Bronchial epithelial cell (primary cell): ENCODE data around the gene R3HDM2. TPM values are rescaled to one million over a fixed set of nuclear protein-coding genes. Genes with fewer than 3 reads are reported as not detected.
"Not testable (repeated sequence)": the region's sequence is repeated elsewhere in the genome, so short reads cannot be mapped to it uniquely, and the experiment has no call there.

Experiments
- DNase-seq: peaks from one replicate; pipeline ENCODE4 v3.0.0-alpha.2; 2010; ENCODE audit warnings: low read depth
- FAIRE-seq: peaks from 2 replicates; lab custom pipeline; 2011; peaks lifted over from hg19 to GRCh38; lab: Jason Lieb, UNC
- H3K27me3 ChIP-seq: 2 replicates; pipeline ENCODE4 v1.5.1; 2011; ENCODE audit warnings: low read length; ENCODE audit not compliant: control insufficient read depth, insufficient read depth
- H3K36me3 ChIP-seq: 2 replicates; pipeline ENCODE4 v1.5.1; 2011; ENCODE audit warnings: low read length; ENCODE audit not compliant: control insufficient read depth, insufficient read depth
- H3K4me3 ChIP-seq: 2 replicates; pipeline ENCODE4 v1.5.1; 2011; ENCODE audit warnings: mild to moderate bottlenecking, low read depth, low read length, control low read depth
- total RNA-seq: library from RNA; depleted of rRNA; stranded (reverse); fragments of >200 nt; gene quantifications from 2 replicates; pipeline ENCODE4 v1.2.1, GENCODE V29; 2014
- TF ChIP-seq, protein P1 (sequence below): IDR thresholded peaks from 2 replicates; pipeline ENCODE4 v1.5.1; 2011; ENCODE audit warnings: mild to moderate bottlenecking, moderate library complexity, low read length, control low read depth, inconsistent platforms; ENCODE audit not compliant: insufficient read depth, severe bottlenecking

The R3HDM2 gene
- total RNA-seq, 1 donor from 2014 or later, result 5.5 TPM

DNA sequence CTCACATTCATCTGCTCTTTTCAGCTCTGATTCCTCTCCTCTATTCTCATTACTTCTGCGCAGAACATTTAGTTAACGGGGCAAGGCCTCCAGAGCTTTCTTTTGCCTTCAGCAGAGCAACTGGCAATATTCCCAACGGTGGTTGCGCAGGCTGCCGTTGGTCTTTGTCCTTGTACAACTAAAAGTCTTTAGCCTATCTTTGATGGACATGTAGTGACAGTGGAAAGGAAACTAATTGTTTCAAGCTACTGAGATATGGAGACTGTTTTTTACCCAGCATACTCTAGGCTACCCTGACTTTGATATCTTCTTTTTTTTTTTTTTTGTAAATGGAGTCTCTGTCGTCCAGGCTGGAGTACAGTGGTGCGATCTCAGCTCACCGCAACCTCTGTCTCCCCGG lies 12.6 kb downstream of the R3HDM2 start:
- TF ChIP-seq, protein P1, sequence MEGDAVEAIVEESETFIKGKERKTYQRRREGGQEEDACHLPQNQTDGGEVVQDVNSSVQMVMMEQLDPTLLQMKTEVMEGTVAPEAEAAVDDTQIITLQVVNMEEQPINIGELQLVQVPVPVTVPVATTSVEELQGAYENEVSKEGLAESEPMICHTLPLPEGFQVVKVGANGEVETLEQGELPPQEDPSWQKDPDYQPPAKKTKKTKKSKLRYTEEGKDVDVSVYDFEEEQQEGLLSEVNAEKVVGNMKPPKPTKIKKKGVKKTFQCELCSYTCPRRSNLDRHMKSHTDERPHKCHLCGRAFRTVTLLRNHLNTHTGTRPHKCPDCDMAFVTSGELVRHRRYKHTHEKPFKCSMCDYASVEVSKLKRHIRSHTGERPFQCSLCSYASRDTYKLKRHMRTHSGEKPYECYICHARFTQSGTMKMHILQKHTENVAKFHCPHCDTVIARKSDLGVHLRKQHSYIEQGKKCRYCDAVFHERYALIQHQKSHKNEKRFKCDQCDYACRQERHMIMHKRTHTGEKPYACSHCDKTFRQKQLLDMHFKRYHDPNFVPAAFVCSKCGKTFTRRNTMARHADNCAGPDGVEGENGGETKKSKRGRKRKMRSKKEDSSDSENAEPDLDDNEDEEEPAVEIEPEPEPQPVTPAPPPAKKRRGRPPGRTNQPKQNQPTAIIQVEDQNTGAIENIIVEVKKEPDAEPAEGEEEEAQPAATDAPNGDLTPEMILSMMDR, result no peak
- Histone ChIP-seq H3K36me3 (peaks cover 1% of the 10 kb centered on the region), H3K4me3 (no peak overlapping the region), H3K27me3 (no peaks in the 10 kb centered on the region)
- no peak for FAIRE-seq
- DNase-seq, result no peak

DNA sequence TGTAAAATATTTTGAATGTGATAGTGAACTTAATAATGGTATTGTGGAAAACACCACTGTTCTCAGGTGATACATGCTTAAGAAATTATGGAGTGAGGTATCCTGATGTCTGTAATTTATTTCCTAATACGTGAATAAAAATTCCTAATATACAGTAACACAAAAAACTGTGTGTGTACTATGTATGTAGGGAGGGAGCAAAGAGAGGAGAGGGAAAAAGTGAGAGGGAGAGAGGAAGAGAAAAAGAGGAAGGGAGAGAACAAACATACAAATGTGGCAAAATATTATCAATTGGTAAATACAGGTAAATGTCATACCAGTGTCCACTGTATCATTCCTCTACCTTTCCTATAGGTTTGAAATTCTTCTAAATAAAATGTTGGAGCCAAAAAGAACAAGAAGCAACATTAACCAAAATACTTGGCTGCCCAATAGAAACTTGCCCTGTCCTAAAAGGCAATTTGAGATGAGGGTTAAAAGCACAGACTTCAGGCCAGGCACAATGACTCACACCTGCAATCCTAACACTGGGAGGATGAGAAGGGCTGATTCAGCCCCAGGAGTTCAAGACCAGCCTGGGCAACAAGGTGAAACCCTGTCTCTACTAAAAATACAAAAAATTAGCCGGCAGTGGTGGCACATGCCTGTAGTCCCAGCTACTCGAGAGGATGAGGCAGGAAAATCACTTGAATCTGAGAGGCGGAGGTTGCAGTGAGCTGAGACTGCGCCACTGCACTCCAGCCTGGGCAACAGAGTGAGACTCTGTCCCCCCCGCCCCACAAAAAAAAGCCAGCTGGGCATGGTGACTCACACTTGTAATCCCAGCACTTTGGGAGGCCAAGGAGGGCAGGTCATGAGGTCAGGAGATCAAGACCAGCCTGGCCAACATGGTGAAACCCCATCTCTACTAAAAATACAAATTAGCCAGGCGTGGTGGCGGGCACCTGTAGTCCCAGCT lies 14.5 kb downstream of the R3HDM2 start:
- Histone ChIP-seq H3K4me3 (no peak overlapping the region), H3K36me3 (no peaks in the 10 kb centered on the region), H3K27me3 (no peaks in the 10 kb centered on the region)
- TF ChIP-seq, protein P1, result no peak
- no peak for FAIRE-seq
- DNase-seq, result peak; percentile 38

DNA sequence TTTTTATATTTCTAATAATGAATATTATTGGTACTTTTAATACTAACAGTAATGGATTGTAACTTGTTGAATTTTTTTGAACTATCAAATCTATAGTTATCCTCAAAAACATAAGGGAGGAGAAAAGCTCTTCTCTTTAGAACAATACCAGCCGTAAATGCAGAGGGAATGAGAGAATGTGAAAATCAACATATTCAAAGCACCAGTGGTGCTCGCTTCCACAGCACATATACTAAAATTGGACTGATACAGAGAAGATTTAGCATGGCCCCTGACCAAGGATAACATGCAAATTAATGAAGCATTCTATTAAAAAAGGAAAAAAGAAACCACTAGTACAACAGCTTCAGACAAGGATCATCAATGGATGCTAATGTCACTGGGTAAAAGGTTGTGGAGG lies 15.8 kb downstream of the R3HDM2 start:
- H3K27me3 ChIP-seq, result no peaks in the 10 kb centered on the region
- FAIRE-seq, result no peak
- no peak overlapping the region for H3K4me3 ChIP-seq
- no peak for DNase-seq
- H3K36me3 ChIP-seq, result no peaks in the 10 kb centered on the region
- TF ChIP-seq, protein P1, result no peak

DNA sequence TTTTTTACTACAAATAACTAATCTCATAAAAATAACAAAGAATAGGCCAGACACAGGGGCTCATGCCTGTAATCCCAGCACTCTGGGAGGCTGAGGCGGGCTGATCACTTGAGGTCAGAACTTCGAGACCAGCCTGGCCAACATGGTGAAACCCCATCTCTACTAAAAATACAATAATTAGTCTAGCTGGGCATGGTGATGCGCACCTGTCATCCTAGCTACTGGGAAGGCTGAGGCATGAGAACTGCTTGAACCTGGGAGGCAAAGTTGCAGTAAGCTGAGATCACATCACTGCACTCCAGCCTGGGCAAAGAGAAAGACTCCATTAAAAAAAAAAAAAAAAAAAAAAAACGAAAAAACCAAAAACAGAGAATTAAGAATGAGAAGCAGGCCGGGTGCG lies 16.7 kb downstream of the R3HDM2 start:
- not testable (repeated sequence) for H3K27me3 ChIP-seq, DNase-seq, H3K4me3 ChIP-seq, H3K36me3 ChIP-seq, FAIRE-seq

DNA sequence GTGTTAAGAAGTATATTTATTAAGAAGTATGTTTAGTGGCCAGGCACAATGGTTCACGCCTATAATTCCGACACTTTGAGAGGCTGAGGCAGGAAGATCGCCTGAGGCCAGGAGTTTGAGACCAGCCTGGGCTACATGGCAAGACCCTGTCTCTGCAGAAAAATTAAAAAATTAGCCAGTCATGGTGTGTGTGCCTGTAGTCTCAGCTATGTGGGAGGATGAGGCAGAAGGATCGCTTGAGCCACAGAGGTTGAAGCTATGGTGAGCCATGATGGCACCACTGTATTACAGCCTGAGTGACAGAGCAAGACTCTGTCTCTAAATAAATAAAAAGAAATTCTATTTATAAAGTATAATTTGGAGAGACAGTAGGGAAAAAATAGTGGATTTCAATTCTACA lies 20.3 kb downstream of the R3HDM2 start:
- no peaks in the 10 kb centered on the region for H3K36me3 ChIP-seq
- FAIRE-seq, result no peak
- TF ChIP-seq, protein P1, result no peak
- no peak for DNase-seq
- H3K4me3 ChIP-seq, result no peak overlapping the region
- no peaks in the 10 kb centered on the region for H3K27me3 ChIP-seq

GRCh38 chr12:57404966-57405640 lies 25.7 kb downstream of the R3HDM2 start:
- TF ChIP-seq, protein P1, result no peak
- no peak for FAIRE-seq
- H3K27me3 ChIP-seq, result no peaks in the 10 kb centered on the region
- DNase-seq, result no peak
- no peak overlapping the region for H3K4me3 ChIP-seq
- no peaks in the 10 kb centered on the region for H3K36me3 ChIP-seq

DNA sequence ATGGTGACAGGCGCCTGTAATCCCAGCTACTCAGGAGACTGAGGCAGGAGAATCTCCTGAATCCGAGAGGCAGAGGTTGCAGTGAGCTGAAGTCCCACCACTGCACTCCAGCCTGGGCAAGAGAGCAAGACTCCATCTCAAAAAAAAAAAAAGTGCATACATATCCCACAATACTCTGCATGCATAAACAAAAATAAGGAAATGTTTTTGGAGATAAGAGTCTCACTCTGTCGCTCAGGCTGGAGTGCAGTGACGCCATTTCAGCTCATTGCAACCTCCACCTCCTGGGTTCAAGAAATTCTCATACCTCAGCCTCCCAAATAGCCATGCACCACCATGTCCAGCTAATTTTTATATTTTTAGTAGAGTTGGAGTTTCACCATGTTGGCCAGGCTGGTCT lies 28.7 kb downstream of the R3HDM2 start:
- not testable (repeated sequence) for H3K4me3 ChIP-seq, H3K27me3 ChIP-seq, FAIRE-seq, DNase-seq, H3K36me3 ChIP-seq
